DND-41 (cell line): Measurements from ENCODE around the gene MEIS1.

ENCODE experiments used
- CTCF ChIP-seq: IDR thresholded peaks from 2 replicates; pipeline ENCODE4 v1.5.1; 2012; ENCODE audit warnings: borderline replicate concordance, low read length, moderate library complexity, mild to moderate bottlenecking; ENCODE audit not compliant: poor library complexity, severe bottlenecking; ENCODE audit errors: extremely low read depth
- EZH2 ChIP-seq: IDR thresholded peaks from 3 replicates; pipeline ENCODE4 v1.6.1; 2012; ENCODE audit warnings: borderline replicate concordance, low read depth, mild to moderate bottlenecking, moderate library complexity, low read length, inconsistent platforms; ENCODE audit not compliant: severe bottlenecking

- TF ChIP-seq CTCF: no peak
- TF ChIP-seq EZH2: no peak
Observed at GRCh38 chr2:66438891-66439811, 4.2 kb downstream of the MEIS1 start.
